Stimulated activated naive CD8-positive, alpha-beta T cell treated with anti-CD3 and anti-CD28 coated beads, Interleukin-15, amount 100 ng/mL, for 72 hours (primary cell): ENCODE results near the gene HLA-DRB1.
A peak's percentile ranks its signal among the peaks of the same experiment; 100 is the strongest.
"Not testable (repeated sequence)": the region's sequence is repeated elsewhere in the genome, so short reads cannot be mapped to it uniquely, and the experiment has no call there.

Experiments
- ATAC-seq: fragments of 150-1000 bp; cut with Tn5 transposase; 2 replicates; pipeline ENCODE4 v1.10.0; 2021; ENCODE audit warnings: mild to moderate bottlenecking, moderate library complexity
- DNase-seq, 2 donors: peaks; one replicate each; pipeline ENCODE4 v3.0.0; 2021 to 2022
- H3K27ac Mint-ChIP-seq, 2 donors: one replicate each; pipeline ENCODE4 v1.8.0; 2022; ENCODE audit warnings: mild to moderate bottlenecking in 2 of 2, mixed read lengths in 2 of 2, moderate library complexity in 2 of 2
- H3K27me3 Mint-ChIP-seq: one replicate; pipeline ENCODE4 v1.8.0; 2022; ENCODE audit warnings: mixed read lengths
- H3K4me1 Mint-ChIP-seq: one replicate; pipeline ENCODE4 v1.8.0; 2022; ENCODE audit warnings: mild to moderate bottlenecking, mixed read lengths
- H3K4me3 Mint-ChIP-seq, 2 donors: one replicate each; pipeline ENCODE4 v1.8.0; 2022; ENCODE audit warnings: mild to moderate bottlenecking in 2 of 2, mixed read lengths in 2 of 2, moderate library complexity in 1 of 2
- H3K9me3 Mint-ChIP-seq, 2 donors: one replicate each; pipeline ENCODE4 v1.8.0; 2022; ENCODE audit warnings: mixed read lengths in 2 of 2

The HLA-DRB1 gene

GRCh38 chr6:32553037-32553742, 36.5 kb downstream of the HLA-DRB1 start:
- DNase-seq (no peak), ATAC-seq (no peak)
- H3K9me3 Mint-ChIP-seq: no peaks in the 10 kb centered on the region
- no peaks in the 10 kb centered on the region for H3K4me1 Mint-ChIP-seq
- no peak overlapping the region for H3K27ac Mint-ChIP-seq
- H3K4me3 Mint-ChIP-seq: no peak overlapping the region
- H3K27me3 Mint-ChIP-seq: no peaks in the 10 kb centered on the region

GRCh38 chr6:32551410-32551809, 38.2 kb downstream of the HLA-DRB1 start:
- Mint-ChIP-seq H3K9me3 (no peaks in the 10 kb centered on the region), H3K4me3 (no peak overlapping the region), H3K27ac (no peak overlapping the region), H3K27me3 (no peaks in the 10 kb centered on the region), H3K4me1 (no peaks in the 10 kb centered on the region)
- ATAC-seq (no peak), DNase-seq (no peak)

- Mint-ChIP-seq H3K27me3 (peaks cover 14% of the 10 kb centered on the region), H3K4me3 (no peak overlapping the region), H3K27ac (no peak overlapping the region), H3K4me1 (no peaks in the 10 kb centered on the region), H3K9me3 (peaks cover 9 to 12% of the 10 kb centered on the region in 2 donors)
- ATAC-seq: no peak
- DNase-seq: no peak
Measured at GRCh38 chr6:32539839-32540238, 49.8 kb downstream of the HLA-DRB1 start.

- H3K27ac Mint-ChIP-seq, DNase-seq, ATAC-seq, H3K4me3 Mint-ChIP-seq, H3K4me1 Mint-ChIP-seq, H3K9me3 Mint-ChIP-seq: not testable (repeated sequence)
- H3K27me3 Mint-ChIP-seq: peaks cover 20% of the 10 kb centered on the region
Measured at GRCh38 chr6:32530431-32530793, 59.2 kb downstream of the HLA-DRB1 start.

GRCh38 chr6:32529697-32530430, 59.8 kb downstream of the HLA-DRB1 start, which contains the start of gene HLA-DRB5:
Gene HLA-DRB5 (minus strand): TSS chr6:32530287. CDS start chr6:32530224, 63 bp downstream.
- H3K4me3 Mint-ChIP-seq: peak within 1 kb of the TSS in 1 of 2 donors; percentile 26
- H3K4me1 Mint-ChIP-seq: no peaks in the 10 kb centered on the region
- no peak within 1 kb of the TSS for H3K27ac Mint-ChIP-seq
- H3K9me3 Mint-ChIP-seq: no peaks in the 10 kb centered on the region
- DNase-seq (peak in 1 of 2 donors; percentile 1), ATAC-seq (no peak)
- peaks cover 20% of the 10 kb centered on the region for H3K27me3 Mint-ChIP-seq
